Thyroid gland (tissue), 4 donors: ENCODE data around the gene LYZL1. TPM values are rescaled to one million over a fixed set of nuclear protein-coding genes. Genes with fewer than 3 reads are reported as not detected.

Experiments
- DNase-seq, 2 donors: peaks; one replicate each; pipeline ENCODE4 v3.0.0-alpha.2; 2019
- H3K27ac ChIP-seq, 3 donors: fragments of 200-600 bp; sonication (generic); 1 replicate in 2 of 3; 2 replicates in 1 of 3; pipeline ENCODE4 v1.5.1; 2016 to 2019; ENCODE audit warnings: mild to moderate bottlenecking in 1 of 3, moderate library complexity in 1 of 3
- H3K27me3 ChIP-seq: fragments of 200-600 bp; sonication (generic); one replicate; pipeline ENCODE4 v1.5.1; 2019
- H3K36me3 ChIP-seq, 2 donors: fragments of 200-600 bp; sonication (generic); one replicate each; pipeline ENCODE4 v1.5.1; 2016 to 2019
- H3K4me1 ChIP-seq, 2 donors: fragments of 200-600 bp; sonication (generic); one replicate each; pipeline ENCODE4 v1.5.1; 2017 to 2019
- H3K4me3 ChIP-seq, 3 donors: fragments of 200-600 bp; sonication (generic); replicated peaks in 1 of 3; 1 replicate in 2 of 3; 2 replicates in 1 of 3; pipeline ENCODE4 v1.5.1; 2016; ENCODE audit warnings: mild to moderate bottlenecking in 1 of 3
- H3K9me3 ChIP-seq: fragments of 200-600 bp; sonication (generic); one replicate; pipeline ENCODE4 v1.5.1; 2017
- POLR2A ChIP-seq, 2 donors: fragments of 450-650 bp; IDR thresholded peaks; one replicate each; pipeline ENCODE4 v1.6.1; 2017; ENCODE audit warnings: antibody characterized with exemption in 2 of 2, mild to moderate bottlenecking in 2 of 2, moderate library complexity in 1 of 2
- WGBS, 2 donors: methylation state at CpG; one replicate each; pipeline ENCODE4 v1.1.5; 2017; 5-methylcytosine and 5-hydroxymethylcytosine counted together
- intact Hi-C: fragments of 100-400 bp; cut with DNase I; formaldehyde crosslinking; loops from one replicate; pipeline ENCODE4 v1.15.1; 2023
- total RNA-seq, 4 donors: library from RNA; depleted of rRNA; stranded (reverse); fragments of >200 nt; gene quantifications; one replicate each; pipeline ENCODE4 v1.2.3, GENCODE V29; 2016
- TF ChIP-seq, protein P1 (sequence below), 6 experiments: fragments of 200-600 bp in 3 of 6; fragments of 450-650 bp in 3 of 6; sonication (generic) in 3 of 6; IDR thresholded peaks; one replicate each; pipeline ENCODE4 v1.5.1; 2016 to 2019; ENCODE audit warnings: antibody characterized with exemption in 6 of 6, mild to moderate bottlenecking in 2 of 6, inconsistent platforms in 1 of 6, moderate library complexity in 1 of 6

LYZL1 gene
- total RNA-seq, 4 donors from 2014 or later = 0.81 TPM; not detected in 3

GRCh38 chr10:29243750-29244149 is 45.1 kb upstream of the LYZL1 start:
- Histone ChIP-seq H3K27ac (no peak overlapping the region), H3K36me3 (no peaks in the 10 kb centered on the region), H3K4me1 (no peaks in the 10 kb centered on the region), H3K27me3 (no peaks in the 10 kb centered on the region), H3K9me3 (no peaks in the 10 kb centered on the region), H3K4me3 (no peak overlapping the region)
- TF ChIP-seq POLR2A (IDR thresholded peaks at IDR 0.05) = no peak
- TF ChIP-seq, protein P1, sequence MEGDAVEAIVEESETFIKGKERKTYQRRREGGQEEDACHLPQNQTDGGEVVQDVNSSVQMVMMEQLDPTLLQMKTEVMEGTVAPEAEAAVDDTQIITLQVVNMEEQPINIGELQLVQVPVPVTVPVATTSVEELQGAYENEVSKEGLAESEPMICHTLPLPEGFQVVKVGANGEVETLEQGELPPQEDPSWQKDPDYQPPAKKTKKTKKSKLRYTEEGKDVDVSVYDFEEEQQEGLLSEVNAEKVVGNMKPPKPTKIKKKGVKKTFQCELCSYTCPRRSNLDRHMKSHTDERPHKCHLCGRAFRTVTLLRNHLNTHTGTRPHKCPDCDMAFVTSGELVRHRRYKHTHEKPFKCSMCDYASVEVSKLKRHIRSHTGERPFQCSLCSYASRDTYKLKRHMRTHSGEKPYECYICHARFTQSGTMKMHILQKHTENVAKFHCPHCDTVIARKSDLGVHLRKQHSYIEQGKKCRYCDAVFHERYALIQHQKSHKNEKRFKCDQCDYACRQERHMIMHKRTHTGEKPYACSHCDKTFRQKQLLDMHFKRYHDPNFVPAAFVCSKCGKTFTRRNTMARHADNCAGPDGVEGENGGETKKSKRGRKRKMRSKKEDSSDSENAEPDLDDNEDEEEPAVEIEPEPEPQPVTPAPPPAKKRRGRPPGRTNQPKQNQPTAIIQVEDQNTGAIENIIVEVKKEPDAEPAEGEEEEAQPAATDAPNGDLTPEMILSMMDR (IDR thresholded peaks at IDR 0.05) = peak in 3 of 6 experiments; percentile 52 to 56 (median 53)
- WGBS, 2 donors = 97 to 100% methylated on average over 1 of the region's 1 CpG
- intact Hi-C loops = no loop called here
- peak; percentile 29 to 33 for DNase-seq

DNA sequence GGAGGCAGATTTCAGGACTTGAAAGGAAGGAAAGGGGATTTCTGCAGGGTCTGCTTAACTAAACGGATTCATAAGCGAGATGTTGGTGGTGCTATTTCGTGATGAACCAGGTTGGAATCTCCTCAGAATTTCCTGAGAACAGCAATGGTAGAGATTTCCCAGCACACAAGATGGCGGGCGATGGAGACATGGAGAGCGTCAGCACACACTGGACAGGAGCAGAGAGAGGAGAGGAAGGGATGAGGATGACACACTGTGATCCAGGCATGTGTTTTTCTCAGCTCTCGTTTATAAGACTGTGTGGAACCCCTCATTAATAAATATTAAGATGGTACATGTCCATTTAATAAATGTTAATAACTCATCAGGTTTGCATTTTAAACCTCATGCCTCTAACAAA is 43.9 kb upstream of the LYZL1 start:
- Histone ChIP-seq H3K4me1 (no peaks in the 10 kb centered on the region), H3K9me3 (no peaks in the 10 kb centered on the region), H3K36me3 (no peaks in the 10 kb centered on the region), H3K27me3 (no peaks in the 10 kb centered on the region), H3K4me3 (no peak overlapping the region), H3K27ac (no peak overlapping the region)
- 92 to 96% methylated on average over 7 of the region's 7 CpGs for WGBS, 2 donors
- DNase-seq = no peak
- intact Hi-C loops = no loop called here
- TF ChIP-seq, protein P1 (IDR thresholded peaks at IDR 0.05) = no peak
- no peak for TF ChIP-seq POLR2A (IDR thresholded peaks at IDR 0.05)

DNA sequence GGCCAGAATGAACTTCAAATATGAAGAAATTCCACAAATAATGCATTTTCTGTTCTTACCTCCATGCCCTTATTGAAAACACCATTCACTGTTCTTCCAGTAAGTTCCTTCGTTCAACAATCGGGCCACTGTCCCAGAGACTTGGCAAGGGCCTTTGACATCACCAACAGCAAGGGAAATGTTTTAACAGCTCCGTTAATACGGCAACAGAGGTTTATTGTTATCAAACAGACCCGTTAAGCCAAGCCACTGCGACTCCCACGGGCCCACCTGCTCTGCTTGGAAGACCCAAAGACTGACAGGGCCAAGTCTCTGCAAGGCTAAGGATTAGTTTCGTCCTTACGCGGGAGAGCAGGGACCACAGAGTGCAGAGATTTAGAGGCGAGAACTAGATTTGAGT is 43.4 kb upstream of the LYZL1 start:
- Histone ChIP-seq H3K27me3 (no peaks in the 10 kb centered on the region), H3K4me3 (no peak overlapping the region), H3K4me1 (no peaks in the 10 kb centered on the region), H3K27ac (no peak overlapping the region), H3K9me3 (no peaks in the 10 kb centered on the region), H3K36me3 (no peaks in the 10 kb centered on the region)
- WGBS, 2 donors = 65 to 90% methylated on average over 11 of the region's 11 CpGs
- intact Hi-C loops = no loop called here
- no peak for TF ChIP-seq POLR2A (IDR thresholded peaks at IDR 0.05)
- TF ChIP-seq, protein P1 (IDR thresholded peaks at IDR 0.05) = no peak
- no peak for DNase-seq

DNA sequence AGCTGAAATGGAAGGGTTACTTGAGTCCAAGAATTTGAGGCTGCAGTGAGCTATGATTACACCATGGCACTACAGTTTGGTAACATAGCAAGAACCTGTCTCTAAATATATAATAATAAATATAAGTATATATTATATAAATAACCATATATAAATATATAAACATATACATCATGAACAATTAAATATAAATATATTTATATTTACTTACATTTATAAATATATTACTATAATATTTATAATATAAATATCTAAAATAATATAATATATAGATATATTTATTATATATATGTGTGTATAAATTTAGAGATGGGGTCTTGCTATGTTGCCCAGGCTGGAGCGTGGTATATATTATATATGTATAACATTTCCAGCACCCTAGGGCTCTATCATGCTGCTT is 42.4 kb upstream of the LYZL1 start:
- no peak for DNase-seq
- Histone ChIP-seq H3K27me3 (no peaks in the 10 kb centered on the region), H3K4me1 (no peaks in the 10 kb centered on the region), H3K9me3 (no peaks in the 10 kb centered on the region), H3K36me3 (no peaks in the 10 kb centered on the region), H3K27ac (no peak overlapping the region), H3K4me3 (no peak overlapping the region)
- 95 to 96% methylated on average over 1 of the region's 1 CpG for WGBS, 2 donors
- no peak for TF ChIP-seq POLR2A (IDR thresholded peaks at IDR 0.05)
- TF ChIP-seq, protein P1 (IDR thresholded peaks at IDR 0.05) = no peak
- intact Hi-C loops = no loop called here

DNA sequence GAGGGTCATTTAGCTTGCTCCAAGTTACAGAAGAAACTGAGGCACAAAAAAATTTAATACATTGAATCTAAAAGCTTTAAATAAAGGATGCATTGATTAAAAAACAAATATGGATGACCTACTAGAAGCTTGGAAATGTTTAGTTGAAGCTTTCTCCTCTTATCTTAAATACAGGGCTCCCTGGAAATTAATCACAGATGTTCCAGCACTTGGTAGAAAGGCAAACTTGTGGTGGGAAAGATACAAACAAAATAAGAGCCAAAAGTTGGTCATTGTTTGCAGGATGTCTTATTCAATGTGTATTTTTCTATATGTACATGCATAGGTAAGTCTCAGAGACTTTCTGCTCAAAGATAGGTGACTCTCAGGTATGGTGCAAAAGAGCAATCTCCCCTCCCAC is 40.7 kb upstream of the LYZL1 start:
- Histone ChIP-seq H3K4me3 (no peak overlapping the region), H3K36me3 (no peaks in the 10 kb centered on the region), H3K27me3 (no peaks in the 10 kb centered on the region), H3K27ac (no peak overlapping the region), H3K9me3 (no peaks in the 10 kb centered on the region), H3K4me1 (no peaks in the 10 kb centered on the region)
- no peak for DNase-seq
- intact Hi-C loops = no loop called here
- TF ChIP-seq, protein P1 (IDR thresholded peaks at IDR 0.05) = no peak
- no peak for TF ChIP-seq POLR2A (IDR thresholded peaks at IDR 0.05)
